Stomach (tissue), 9 donors: ENCODE data around the gene GRIA1. TPM values are rescaled to one million over a fixed set of nuclear protein-coding genes. Genes with fewer than 3 reads are reported as not detected.

ENCODE experiments used
- DNase-seq, 2 donors: peaks; one replicate each; pipeline versions ENCODE4 v3.0.0 to v3.0.0-alpha.2; 2013 to 2019
- H3K27ac ChIP-seq, 5 donors: fragments of 200-600 bp in 4 of 5; sonication (generic) in 4 of 5; one replicate each; pipeline ENCODE4 v1.5.1; 2013 to 2019; ENCODE audit warnings: mild to moderate bottlenecking in 1 of 5, moderate library complexity in 1 of 5
- H3K27me3 ChIP-seq, 3 donors: fragments of 200-600 bp; sonication (generic); one replicate each; pipeline ENCODE4 v1.5.1; 2017 to 2019; ENCODE audit warnings: mixed run types in 1 of 3
- H3K36me3 ChIP-seq, 4 donors: fragments of 200-600 bp; sonication (generic); 1 replicate in 3 of 4; 2 replicates in 1 of 4; pipeline ENCODE4 v1.5.1; 2016 to 2019
- H3K4me1 ChIP-seq, 4 donors: fragments of 200-600 bp; sonication (generic); one replicate each; pipeline ENCODE4 v1.5.1; 2016 to 2019
- H3K4me3 ChIP-seq, 4 donors: fragments of 200-600 bp; sonication (generic) in 3 of 4; one replicate each; pipeline ENCODE4 v1.5.1; 2016 to 2019; ENCODE audit warnings: mild to moderate bottlenecking in 1 of 4
- H3K9me3 ChIP-seq, 4 donors: fragments of 200-600 bp; sonication (generic); one replicate each; pipeline ENCODE4 v1.5.1; 2016 to 2019
- CTCF ChIP-seq, 7 experiments: fragments of 450-650 bp in 4 of 7; fragments of 200-600 bp in 3 of 7; sonication (generic) in 3 of 7; IDR thresholded peaks; one replicate each; pipeline ENCODE4 v1.5.1; 2016 to 2019; ENCODE audit warnings: antibody characterized with exemption in 7 of 7, control low read depth in 2 of 7, mild to moderate bottlenecking in 1 of 7
- EP300 ChIP-seq: sonication (generic); formaldehyde crosslinking; IDR thresholded peaks from one replicate; pipeline ENCODE4 v1.6.1; 2017; ENCODE audit warnings: antibody characterized with exemption
- POLR2A ChIP-seq, 4 donors: fragments of 450-650 bp; IDR thresholded peaks; one replicate each; pipeline ENCODE4 v1.6.1; 2016; ENCODE audit warnings: antibody characterized with exemption in 4 of 4, control low read depth in 2 of 4, mild to moderate bottlenecking in 1 of 4, moderate library complexity in 1 of 4
- POLR2AphosphoS5 ChIP-seq, 3 donors: sonication (generic); formaldehyde crosslinking; IDR thresholded peaks; one replicate each; pipeline ENCODE4 v1.6.1; 2016; ENCODE audit warnings: antibody characterized with exemption in 3 of 3
- WGBS, 5 donors: extraction: QIAGEN DNeasy Blood & Tissue Kit in 3 of 5; methylation state at CpG; one replicate each; pipeline versions ENCODE4 v1.1.5 to v1.1.7; 2013 to 2018; 5-methylcytosine and 5-hydroxymethylcytosine counted together
- intact Hi-C: fragments of 100-400 bp; cut with DNase I; formaldehyde crosslinking; loops from one replicate; pipeline ENCODE4 v1.15.1; 2023; ENCODE audit warnings: low total_unique reads
- polyA plus RNA-seq, 3 donors: library from polyadenylated mRNA; stranded (reverse); fragments of 200-250 nt; gene quantifications; one replicate each; pipeline ENCODE4 v1.2.3, GENCODE V29; 2013
- total RNA-seq, 5 donors: library from RNA; depleted of rRNA; stranded (reverse); fragments of >200 nt; gene quantifications; one replicate each; pipeline versions ENCODE4 v1.1.0 to v1.2.3, GENCODE V29; 2014 to 2016
- donor health status: healthy with polysubstance abuse.
- donor health status: Bipolar disorder and iron deficiency.
- donor health status: healthy.

GRIA1 gene
- total and polyA plus RNA-seq, 8 donors: 0.03 to 2.6 (median 0.29) TPM; not detected in 3

GRCh38 chr5:153624451-153624765, 133.9 kb downstream of the GRIA1 start:
- Histone ChIP-seq H3K27me3 (no peaks in the 10 kb centered on the region), H3K4me3 (no peak overlapping the region), H3K27ac (no peak overlapping the region), H3K36me3 (no peaks in the 10 kb centered on the region), H3K4me1 (no peaks in the 10 kb centered on the region), H3K9me3 (no peaks in the 10 kb centered on the region)
- intact Hi-C loops: no loop called here
- no peak for TF ChIP-seq POLR2A (IDR thresholded peaks at IDR 0.05)
- no peak for TF ChIP-seq POLR2AphosphoS5 (IDR thresholded peaks at IDR 0.05)
- TF ChIP-seq CTCF (IDR thresholded peaks at IDR 0.05): no peak
- no peak for TF ChIP-seq EP300
- no peak for DNase-seq
- 53 to 66% (median 55%) methylated on average over 3 of the region's 3 CpGs for WGBS, 5 donors

GRCh38 chr5:153625826-153626354, 135.4 kb downstream of the GRIA1 start:
- intact Hi-C loops: no loop called here
- Histone ChIP-seq H3K27ac (no peak overlapping the region), H3K36me3 (no peaks in the 10 kb centered on the region), H3K9me3 (no peaks in the 10 kb centered on the region), H3K4me3 (no peak overlapping the region), H3K27me3 (no peaks in the 10 kb centered on the region), H3K4me1 (no peaks in the 10 kb centered on the region)
- WGBS, 5 donors: 65 to 75% (median 68%) methylated on average over 7 of the region's 7 CpGs
- no peak for DNase-seq
- TF ChIP-seq CTCF (IDR thresholded peaks at IDR 0.05) (no peak), POLR2AphosphoS5 (IDR thresholded peaks at IDR 0.05) (no peak), POLR2A (IDR thresholded peaks at IDR 0.05) (no peak), EP300 (no peak)

GRCh38 chr5:153626836-153627235, 136.4 kb downstream of the GRIA1 start:
- TF ChIP-seq EP300: no peak
- no peak for TF ChIP-seq CTCF (IDR thresholded peaks at IDR 0.05)
- no peak for TF ChIP-seq POLR2A (IDR thresholded peaks at IDR 0.05)
- no peak for TF ChIP-seq POLR2AphosphoS5 (IDR thresholded peaks at IDR 0.05)
- DNase-seq: no peak
- no peaks in the 10 kb centered on the region for H3K36me3 ChIP-seq
- intact Hi-C loops: no loop called here
- H3K4me1 ChIP-seq: no peaks in the 10 kb centered on the region
- no peak overlapping the region for H3K27ac ChIP-seq
- H3K27me3 ChIP-seq: no peaks in the 10 kb centered on the region
- 45 to 67% (median 65%) methylated on average over 2 of the region's 2 CpGs for WGBS, 5 donors
- H3K9me3 ChIP-seq: no peaks in the 10 kb centered on the region
- H3K4me3 ChIP-seq: no peak overlapping the region

- H3K9me3 ChIP-seq: no peaks in the 10 kb centered on the region
- DNase-seq: peak in 1 of 2 donors; percentile 16
- TF ChIP-seq CTCF (IDR thresholded peaks at IDR 0.05) (no peak), POLR2AphosphoS5 (IDR thresholded peaks at IDR 0.05) (no peak), POLR2A (IDR thresholded peaks at IDR 0.05) (no peak), EP300 (no peak)
- no peaks in the 10 kb centered on the region for H3K36me3 ChIP-seq
- H3K4me3 ChIP-seq: no peak overlapping the region
- H3K27ac ChIP-seq: no peak overlapping the region
- intact Hi-C loops: no loop called here
- no peaks in the 10 kb centered on the region for H3K4me1 ChIP-seq
- no peaks in the 10 kb centered on the region for H3K27me3 ChIP-seq
- WGBS, 5 donors: 44 to 52% (median 49%) methylated on average over 9 of the region's 9 CpGs
These were observed 138.8 kb downstream of the GRIA1 start for GRCh38 chr5:153629027-153629895.
